Endothelial cell (in vitro differentiated cells): Measurements from ENCODE around the gene SMIM28. TPM values are rescaled to one million over a fixed set of nuclear protein-coding genes. Genes with fewer than 3 reads are reported as not detected.

ENCODE experiments used
- DNase-seq: peaks from one replicate; pipeline ENCODE4 v3.0.0; 2021; ENCODE audit warnings: low spot score
- H3K27ac Mint-ChIP-seq: one replicate; pipeline ENCODE4 v1.8.0; 2021; ENCODE audit warnings: mixed read lengths, inconsistent platforms; ENCODE audit not compliant: unreplicated experiment
- H3K27me3 Mint-ChIP-seq: one replicate; pipeline ENCODE4 v1.8.0; 2021; ENCODE audit warnings: mild to moderate bottlenecking, moderate library complexity, mixed read lengths, inconsistent platforms; ENCODE audit not compliant: unreplicated experiment
- H3K36me3 Mint-ChIP-seq: one replicate; pipeline ENCODE4 v1.8.0; 2021; ENCODE audit warnings: mild to moderate bottlenecking, low read depth, mixed read lengths, inconsistent platforms; ENCODE audit not compliant: unreplicated experiment
- H3K4me1 Mint-ChIP-seq: one replicate; pipeline ENCODE4 v1.8.0; 2021; ENCODE audit warnings: mild to moderate bottlenecking, mixed read lengths, inconsistent platforms; ENCODE audit not compliant: unreplicated experiment
- H3K4me3 Mint-ChIP-seq: one replicate; pipeline ENCODE4 v1.8.0; 2021; ENCODE audit warnings: mild to moderate bottlenecking, mixed read lengths, inconsistent platforms; ENCODE audit not compliant: unreplicated experiment
- H3K9me3 Mint-ChIP-seq: one replicate; pipeline ENCODE4 v1.8.0; 2021; ENCODE audit warnings: mixed read lengths, inconsistent platforms; ENCODE audit not compliant: unreplicated experiment
- total RNA-seq: library from RNA; stranded (reverse); fragmentation: NEBNext Ultra II Directional; extraction: Animal tissue kit (Norgen Biotek cat#: 25700); gene quantifications from one replicate; pipeline ENCODE4 v1.2.1, GENCODE V29; 2021; ENCODE audit not compliant: unreplicated experiment
- TF ChIP-seq, protein P1 (sequence below): fragments of 200-600 bp; sonication (generic); IDR thresholded peaks from one replicate; pipeline ENCODE4 v1.5.0; 2021; ENCODE audit warnings: antibody characterized with exemption; ENCODE audit not compliant: unreplicated experiment

SMIM28 gene
- total RNA-seq, 1 donor from 2014 or later: not detected

DNA sequence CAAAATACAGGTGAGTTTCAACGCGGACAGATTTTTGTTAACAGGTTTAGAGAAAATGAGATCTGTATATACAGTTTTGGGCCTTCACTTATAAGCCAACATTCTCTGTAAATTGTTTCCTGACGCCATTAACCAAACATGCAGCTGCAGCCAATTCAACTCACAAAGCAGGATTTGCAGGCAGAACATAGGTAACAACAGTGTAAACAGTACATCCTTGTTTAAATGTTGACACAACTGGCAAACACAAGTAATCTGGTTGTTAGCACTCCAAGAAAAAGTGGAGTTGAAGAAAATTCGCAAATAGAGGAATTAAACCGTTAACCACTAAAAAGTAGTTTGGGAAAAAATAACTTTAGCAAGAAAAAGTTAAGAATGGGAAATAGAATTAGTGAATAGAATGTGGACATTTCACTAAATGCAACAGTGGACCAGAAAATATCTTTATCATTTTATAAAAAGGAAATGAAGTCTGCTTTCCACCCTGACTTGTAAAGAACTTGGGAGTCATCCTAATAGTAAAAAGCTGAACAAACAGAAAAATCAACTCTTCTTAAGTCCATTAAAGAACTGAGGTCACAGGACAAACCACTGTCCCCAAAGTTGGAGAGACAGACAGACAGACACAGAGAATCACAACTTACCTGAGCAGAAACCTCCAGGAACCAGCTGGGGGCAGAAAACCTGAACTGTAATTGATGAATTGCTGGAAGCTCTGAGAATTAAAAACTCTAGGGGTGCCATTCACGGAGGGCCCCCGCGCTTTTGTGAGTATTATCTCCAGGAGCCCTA, 10.1 kb downstream of the SMIM28 start:
- H3K4me3 Mint-ChIP-seq: no peak overlapping the region
- H3K27me3 Mint-ChIP-seq: no peaks in the 10 kb centered on the region
- no peaks in the 10 kb centered on the region for H3K9me3 Mint-ChIP-seq
- no peak overlapping the region for H3K27ac Mint-ChIP-seq
- no peaks in the 10 kb centered on the region for H3K36me3 Mint-ChIP-seq
- no peak for DNase-seq
- TF ChIP-seq, protein P1, sequence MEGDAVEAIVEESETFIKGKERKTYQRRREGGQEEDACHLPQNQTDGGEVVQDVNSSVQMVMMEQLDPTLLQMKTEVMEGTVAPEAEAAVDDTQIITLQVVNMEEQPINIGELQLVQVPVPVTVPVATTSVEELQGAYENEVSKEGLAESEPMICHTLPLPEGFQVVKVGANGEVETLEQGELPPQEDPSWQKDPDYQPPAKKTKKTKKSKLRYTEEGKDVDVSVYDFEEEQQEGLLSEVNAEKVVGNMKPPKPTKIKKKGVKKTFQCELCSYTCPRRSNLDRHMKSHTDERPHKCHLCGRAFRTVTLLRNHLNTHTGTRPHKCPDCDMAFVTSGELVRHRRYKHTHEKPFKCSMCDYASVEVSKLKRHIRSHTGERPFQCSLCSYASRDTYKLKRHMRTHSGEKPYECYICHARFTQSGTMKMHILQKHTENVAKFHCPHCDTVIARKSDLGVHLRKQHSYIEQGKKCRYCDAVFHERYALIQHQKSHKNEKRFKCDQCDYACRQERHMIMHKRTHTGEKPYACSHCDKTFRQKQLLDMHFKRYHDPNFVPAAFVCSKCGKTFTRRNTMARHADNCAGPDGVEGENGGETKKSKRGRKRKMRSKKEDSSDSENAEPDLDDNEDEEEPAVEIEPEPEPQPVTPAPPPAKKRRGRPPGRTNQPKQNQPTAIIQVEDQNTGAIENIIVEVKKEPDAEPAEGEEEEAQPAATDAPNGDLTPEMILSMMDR: no peak
- H3K4me1 Mint-ChIP-seq: no peaks in the 10 kb centered on the region

GRCh38 chr6:138389551-138389950, 11.8 kb downstream of the SMIM28 start:
- H3K4me1 Mint-ChIP-seq: no peaks in the 10 kb centered on the region
- TF ChIP-seq, protein P1: no peak
- no peak for DNase-seq
- H3K27ac Mint-ChIP-seq: no peak overlapping the region
- no peaks in the 10 kb centered on the region for H3K27me3 Mint-ChIP-seq
- H3K36me3 Mint-ChIP-seq: no peaks in the 10 kb centered on the region
- no peaks in the 10 kb centered on the region for H3K9me3 Mint-ChIP-seq
- no peak overlapping the region for H3K4me3 Mint-ChIP-seq

DNA sequence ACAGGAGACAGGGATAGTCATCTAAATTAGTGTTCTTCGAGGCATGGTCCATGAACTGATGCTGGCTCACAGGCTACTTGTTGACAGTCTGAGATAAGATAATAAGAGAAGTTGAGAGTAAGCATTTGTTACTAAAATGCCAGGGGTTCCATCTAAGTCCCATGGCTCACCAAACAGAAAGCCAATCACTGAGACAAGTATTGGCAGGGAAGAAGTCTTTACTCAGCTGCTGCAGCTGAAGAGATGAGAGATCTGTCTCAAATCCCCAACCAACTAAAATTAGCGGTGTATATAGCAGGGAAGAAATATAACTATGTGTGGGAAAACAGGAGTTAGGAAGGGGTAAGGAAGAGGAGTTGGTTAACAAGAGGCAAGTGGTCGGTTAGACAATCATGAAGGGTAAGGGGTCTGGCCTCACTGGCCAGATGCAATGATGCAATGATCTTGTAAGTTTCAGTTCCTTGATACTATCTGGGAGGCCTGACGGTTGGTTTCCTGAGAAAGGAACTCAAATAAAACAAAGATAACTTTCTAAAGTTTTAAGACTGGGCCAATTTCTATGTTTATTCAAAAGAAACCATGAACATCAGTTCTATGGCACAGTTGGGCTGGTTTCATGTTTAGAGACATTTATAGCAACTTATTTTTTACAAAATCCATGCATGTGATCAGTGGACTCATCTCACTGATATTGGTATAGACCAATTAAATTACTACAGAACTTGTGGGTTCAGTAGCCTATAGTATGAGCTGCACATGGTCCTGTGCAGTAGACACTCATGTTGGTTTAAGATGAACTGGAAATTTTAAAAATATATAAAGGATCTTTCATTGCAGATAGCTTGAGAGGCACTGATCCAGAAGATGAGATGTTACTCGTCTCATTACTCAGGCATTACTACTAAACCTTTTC, 16.4 kb downstream of the SMIM28 start:
- Mint-ChIP-seq H3K27ac (no peak overlapping the region), H3K4me1 (no peaks in the 10 kb centered on the region), H3K9me3 (no peaks in the 10 kb centered on the region), H3K36me3 (no peaks in the 10 kb centered on the region), H3K4me3 (no peak overlapping the region), H3K27me3 (no peaks in the 10 kb centered on the region)
- TF ChIP-seq, protein P1: no peak
- DNase-seq: no peak

DNA sequence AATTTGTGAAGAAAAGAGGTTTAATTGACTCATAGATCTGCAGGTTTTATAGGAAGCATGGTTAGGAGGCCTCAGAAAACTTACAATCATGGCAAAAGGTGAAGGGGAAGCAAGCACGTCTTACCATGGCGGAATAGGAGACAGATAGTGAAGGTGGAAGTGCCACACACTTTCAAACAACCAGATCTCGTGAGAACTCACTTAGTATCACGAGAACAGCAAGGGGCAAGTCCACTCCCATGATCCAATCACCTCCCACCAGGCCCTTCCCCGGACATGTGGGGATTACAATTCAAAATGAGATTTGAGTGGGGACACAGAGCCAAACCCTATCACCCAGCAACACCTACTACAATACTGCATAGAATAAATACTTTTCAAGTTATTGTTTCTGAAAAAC, 19.0 kb downstream of the SMIM28 start:
- no peaks in the 10 kb centered on the region for H3K4me1 Mint-ChIP-seq
- TF ChIP-seq, protein P1: no peak
- H3K9me3 Mint-ChIP-seq: no peaks in the 10 kb centered on the region
- no peak overlapping the region for H3K27ac Mint-ChIP-seq
- DNase-seq: no peak
- peaks cover 2% of the 10 kb centered on the region for H3K27me3 Mint-ChIP-seq
- no peak overlapping the region for H3K4me3 Mint-ChIP-seq
- H3K36me3 Mint-ChIP-seq: no peaks in the 10 kb centered on the region
